WERI-Rb-1 (cell line): ENCODE results near the gene MPV17L2.
A peak's percentile ranks its signal among the peaks of the same experiment; 100 is the strongest.

Experiments
- DNase-seq: peaks from one replicate; pipeline ENCODE4 v3.0.0-alpha.2; 2020
- H3K27ac ChIP-seq: fragments of 250-450 bp; sonication (Bioruptor Pico); 2 replicates; pipeline ENCODE4 v1.5.1; 2020; ENCODE audit warnings: mild to moderate bottlenecking, moderate library complexity
- H3K27me3 ChIP-seq: fragments of 250-450 bp; sonication (Bioruptor Pico); 2 replicates; pipeline ENCODE4 v1.5.1; 2021; ENCODE audit warnings: mild to moderate bottlenecking, low read depth, moderate library complexity; ENCODE audit not compliant: insufficient read depth, severe bottlenecking
- H3K36me3 ChIP-seq: fragments of 250-450 bp; sonication (Bioruptor Pico); 2 replicates; pipeline ENCODE4 v1.5.1; 2020; ENCODE audit warnings: mild to moderate bottlenecking, moderate library complexity
- H3K4me3 ChIP-seq: 2 replicates; pipeline ENCODE4 v1.5.1; 2011; ENCODE audit warnings: low read depth, mild to moderate bottlenecking, control low read depth, low read length
- H3K9me3 ChIP-seq: fragments of 250-450 bp; sonication (Bioruptor Pico); 2 replicates; pipeline ENCODE4 v1.5.1; 2021; ENCODE audit warnings: mild to moderate bottlenecking, moderate library complexity; ENCODE audit not compliant: severe bottlenecking
- CTCF ChIP-seq: IDR thresholded peaks from 2 replicates; pipeline ENCODE4 v1.5.1; 2011; ENCODE audit warnings: low read depth, mild to moderate bottlenecking, control low read depth, inconsistent platforms, low read length

MPV17L2 gene

GRCh38 chr19:18233224-18233825, 40.3 kb downstream of the MPV17L2 start:
- Histone ChIP-seq H3K36me3 (no peaks in the 10 kb centered on the region), H3K27me3 (no peaks in the 10 kb centered on the region), H3K9me3 (no peaks in the 10 kb centered on the region), H3K27ac (peak overlapping the region; percentile 84), H3K4me3 (peak overlapping the region; percentile 79)
- peak; percentile 57 for DNase-seq
- no peak for TF ChIP-seq CTCF

GRCh38 chr19:18234194-18234593, 41.2 kb downstream of the MPV17L2 start:
- no peak overlapping the region for H3K27ac ChIP-seq
- no peaks in the 10 kb centered on the region for H3K9me3 ChIP-seq
- DNase-seq, result peak; percentile 79
- no peaks in the 10 kb centered on the region for H3K27me3 ChIP-seq
- no peaks in the 10 kb centered on the region for H3K36me3 ChIP-seq
- H3K4me3 ChIP-seq, result peak overlapping the region; percentile 79
- no peak for TF ChIP-seq CTCF

GRCh38 chr19:18239303-18239702, 46.3 kb downstream of the MPV17L2 start:
- no peak for TF ChIP-seq CTCF
- H3K27me3 ChIP-seq, result no peaks in the 10 kb centered on the region
- no peak overlapping the region for H3K27ac ChIP-seq
- no peaks in the 10 kb centered on the region for H3K9me3 ChIP-seq
- H3K36me3 ChIP-seq, result no peaks in the 10 kb centered on the region
- no peak overlapping the region for H3K4me3 ChIP-seq
- no peak for DNase-seq

- H3K9me3 ChIP-seq, result no peaks in the 10 kb centered on the region
- no peak overlapping the region for H3K4me3 ChIP-seq
- no peak for TF ChIP-seq CTCF
- no peaks in the 10 kb centered on the region for H3K27me3 ChIP-seq
- no peak for DNase-seq
- no peak overlapping the region for H3K27ac ChIP-seq
- H3K36me3 ChIP-seq, result no peaks in the 10 kb centered on the region
These were observed 52.3 kb downstream of the MPV17L2 start for GRCh38 chr19:18245297-18245696.
